ENCODE results near the gene ARSG.
"Not testable (repeated sequence)": the region's sequence is repeated elsewhere in the genome, so short reads cannot be mapped to it uniquely, and the experiment has no call there.

- TF ChIP-seq CTCF (optimal IDR thresholded peaks at IDR 0.05 in 1 of 3, IDR thresholded peaks at IDR 0.05 in 1 of 3, conservative IDR thresholded peaks at IDR 0.05 in 1 of 3; ENCODE audit: extremely low read depth in 1 of 3, insufficient read depth in 2 of 3, low read length in 3 of 3); EZH2 (IDR thresholded peaks at IDR 0.05; ENCODE audit: low read length): not testable (repeated sequence)
These were observed 37.9 kb upstream of the ARSG start for GRCh38 chr17:68253426-68253825.
